NCI-H524 treated with DMSO at 0.1 percent for 48 hours (cell line): ENCODE results near the gene IPO11.
"Not testable (repeated sequence)": the region's sequence is repeated elsewhere in the genome, so short reads cannot be mapped to it uniquely, and the experiment has no call there.

Experiments used
- DNase-seq: peaks from one replicate; lab custom pipeline; 2025; lab: John Stamatoyannopoulos, UW

Gene IPO11

GRCh38 chr5:62645223-62645622 lies 232.7 kb downstream of the IPO11 start:
- no peak for DNase-seq

DNA sequence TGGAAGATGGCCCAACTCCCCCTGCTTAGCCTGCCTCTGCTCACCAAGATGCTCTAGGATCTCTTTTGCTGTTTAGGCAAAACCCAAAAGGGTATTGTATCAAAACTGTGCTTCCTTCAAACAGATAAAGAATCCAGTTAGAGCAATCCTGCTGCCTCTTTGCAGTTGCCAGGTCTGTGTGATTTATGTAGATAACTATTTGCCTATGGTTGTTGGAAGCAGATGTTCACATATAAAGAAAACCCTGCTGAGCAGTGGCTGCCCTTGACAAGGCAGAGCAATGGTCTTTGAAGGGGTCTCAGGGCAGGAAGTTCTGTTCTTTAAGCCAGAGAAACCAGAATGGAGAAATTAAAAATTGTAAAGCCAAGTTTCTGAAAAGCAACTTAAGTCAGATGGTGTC lies 234.7 kb downstream of the IPO11 start:
- no peak for DNase-seq

DNA sequence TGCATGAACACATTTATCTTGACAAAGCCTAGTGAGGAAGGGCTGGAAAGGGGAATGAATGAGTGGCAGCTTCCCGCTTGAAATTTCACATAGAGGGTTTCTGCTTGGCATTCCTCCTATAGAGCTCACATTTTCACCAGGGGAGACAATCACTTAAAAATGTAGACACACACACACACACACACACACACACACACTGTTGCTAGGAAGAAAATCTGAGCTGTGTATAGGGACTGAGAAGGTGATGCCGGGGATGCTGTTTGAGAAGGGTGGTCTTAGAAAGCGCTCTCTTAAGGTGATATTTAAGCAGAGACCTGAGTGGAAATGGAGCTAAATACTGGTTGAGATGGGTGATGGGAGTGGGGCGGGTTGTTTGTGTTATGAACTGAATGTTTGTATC lies 236.5 kb downstream of the IPO11 start:
- DNase-seq = no peak

DNA sequence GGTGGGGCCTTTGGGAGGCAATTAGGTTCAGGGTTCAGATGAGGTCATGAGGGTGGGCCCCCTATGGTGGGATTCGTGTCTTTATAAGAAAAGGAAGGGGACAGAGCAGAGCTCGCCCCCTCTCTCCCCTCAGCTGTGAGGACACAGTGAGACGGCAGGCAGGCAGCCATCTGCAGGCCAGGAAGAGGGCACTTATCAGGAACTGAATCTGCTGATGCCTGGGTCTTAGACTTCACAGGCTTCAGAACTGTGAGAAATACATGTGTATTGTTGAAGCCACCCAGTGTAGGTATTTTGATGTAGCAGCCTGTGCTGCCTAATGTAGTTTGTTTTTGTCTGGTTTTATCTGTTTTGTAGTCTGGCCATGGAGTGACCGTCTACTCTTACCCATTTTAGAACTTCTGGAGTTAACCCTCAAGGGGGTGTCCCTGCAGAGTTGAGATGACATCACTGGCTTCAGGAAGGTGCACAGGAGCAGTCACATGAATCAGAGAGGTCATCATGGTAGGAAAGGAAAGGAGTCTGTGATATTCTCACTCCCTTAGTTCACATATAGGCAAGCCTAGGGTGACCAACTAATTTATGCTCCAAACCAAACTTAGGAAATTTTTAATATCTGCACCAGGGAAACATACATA lies 237.0 kb downstream of the IPO11 start:
- DNase-seq = no peak

DNA sequence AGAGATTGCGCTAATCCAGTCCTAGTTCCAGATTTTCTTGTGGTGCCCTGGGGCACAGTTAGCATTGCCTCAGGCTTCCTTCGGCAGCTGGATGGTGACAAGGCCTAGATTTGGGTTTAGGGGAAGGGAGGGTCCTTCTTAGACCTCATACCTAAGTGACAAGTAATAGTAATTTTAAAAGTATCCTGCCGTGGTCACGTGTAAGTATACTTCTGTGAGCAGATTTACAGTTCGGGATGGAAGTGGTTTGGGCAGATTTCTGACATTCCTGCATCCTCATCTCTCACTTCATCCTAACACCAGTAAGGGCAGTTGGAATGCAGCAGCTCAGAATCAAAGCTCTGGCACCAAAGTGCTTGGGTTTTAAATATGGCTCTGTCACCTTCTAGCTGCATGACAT lies 237.6 kb downstream of the IPO11 start:
- no peak for DNase-seq

DNA sequence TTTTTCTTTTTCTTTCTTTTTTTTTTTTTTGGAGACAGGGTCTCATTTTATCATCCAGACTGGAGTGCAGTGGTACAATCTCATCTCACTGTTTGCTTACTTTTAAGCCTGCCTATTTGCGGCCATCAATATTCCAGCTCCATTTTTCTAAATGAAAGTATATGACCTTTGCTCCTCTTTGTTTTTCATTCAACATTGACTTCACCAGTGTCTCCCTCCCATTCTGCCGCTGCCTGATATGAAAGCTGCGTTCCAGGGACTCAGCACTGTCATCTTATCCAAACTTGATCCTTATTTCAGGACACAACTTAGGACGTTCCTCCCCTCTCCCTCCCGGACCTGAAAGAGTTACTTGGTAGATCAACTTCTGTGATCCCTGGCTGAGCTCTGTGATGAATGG lies 239.7 kb downstream of the IPO11 start:
- no peak for DNase-seq

- DNase-seq = no peak
Observed at GRCh38 chr5:62653001-62653863, 240.7 kb downstream of the IPO11 start.

DNA sequence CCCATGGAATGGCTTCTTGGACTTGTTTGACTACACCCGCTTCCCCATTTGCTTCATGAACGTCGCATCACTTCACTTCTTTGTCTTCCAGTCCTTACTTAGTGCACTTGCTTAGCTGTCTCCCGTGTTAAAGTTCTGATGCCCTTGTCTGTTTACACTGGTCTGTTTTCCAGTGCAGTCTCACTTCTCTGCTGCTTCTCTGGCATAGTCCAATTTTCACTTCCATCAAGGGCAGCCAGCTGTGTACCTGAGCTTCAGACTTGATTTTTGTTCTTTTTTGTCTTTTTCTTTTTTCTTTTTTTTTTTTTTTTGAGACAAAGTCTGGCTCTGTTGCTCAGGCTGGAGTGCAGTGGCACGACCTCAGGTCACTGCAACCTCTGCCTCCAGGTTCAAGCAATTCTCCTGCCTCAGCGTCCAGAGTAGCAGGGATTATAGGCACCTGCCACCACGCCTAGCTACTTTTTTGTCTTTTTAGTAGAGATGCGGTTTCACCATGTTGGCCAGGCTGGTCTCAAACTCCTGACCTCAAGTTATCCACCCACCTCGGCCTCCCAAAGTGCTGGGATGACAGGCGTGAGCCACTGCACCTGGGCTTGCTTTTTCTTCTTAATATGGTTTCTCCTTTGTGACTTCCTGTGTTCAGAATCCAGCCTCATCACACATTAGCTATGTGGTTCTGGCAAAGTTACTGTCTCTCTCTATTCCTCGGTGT lies 241.5 kb downstream of the IPO11 start:
- no peak for DNase-seq

DNA sequence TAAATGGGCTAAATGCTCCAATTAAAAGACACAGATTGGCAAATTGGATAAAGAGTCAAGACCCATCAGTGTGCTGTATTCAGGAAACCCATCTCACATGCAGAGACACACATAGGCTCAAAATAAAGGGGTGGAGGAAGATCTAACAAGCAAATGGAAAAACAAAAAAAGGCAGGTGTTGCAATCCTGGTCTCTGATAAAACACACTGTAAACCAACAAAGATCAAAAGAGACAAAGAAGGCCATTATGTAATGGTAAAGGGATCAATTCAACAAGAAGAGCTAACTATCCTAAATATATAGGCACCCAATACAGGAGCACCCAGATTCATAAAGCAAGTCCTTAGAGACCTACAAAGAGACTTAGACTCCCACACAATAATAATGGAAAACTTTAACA lies 245.2 kb downstream of the IPO11 start:
- DNase-seq = not testable (repeated sequence)

- DNase-seq = no peak
Observed at GRCh38 chr5:62661126-62661525, 248.6 kb downstream of the IPO11 start.

GRCh38 chr5:62662521-62662920 lies 250.0 kb downstream of the IPO11 start:
- DNase-seq = no peak

DNA sequence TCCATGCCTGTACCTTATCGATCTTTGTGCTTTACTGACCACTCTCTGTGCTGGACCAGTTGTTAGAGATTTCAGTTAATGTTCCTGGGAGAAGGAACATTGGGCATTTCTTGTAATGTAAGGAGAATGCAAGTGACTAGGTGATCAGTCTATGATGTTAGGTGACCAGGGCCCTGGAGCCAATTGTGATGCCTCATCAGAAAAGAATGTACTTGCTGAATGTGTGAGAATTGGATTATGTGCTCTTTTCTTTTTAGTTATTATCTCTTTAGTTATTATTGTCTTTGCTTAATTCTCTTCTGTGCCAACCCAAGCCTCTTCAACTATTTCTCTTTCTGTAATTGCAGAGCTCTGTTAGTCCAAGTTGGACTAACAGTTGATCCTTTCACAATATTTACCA lies 258.9 kb downstream of the IPO11 start:
- DNase-seq = no peak

- not testable (repeated sequence) for DNase-seq
Observed at GRCh38 chr5:62676596-62676995, 264.0 kb downstream of the IPO11 start.
